Stimulated activated CD4-positive, alpha-beta T cell treated with anti-CD3 and anti-CD28 coated beads, TNF-alpha, amount 100 ng/mL, for 24 hours (primary cell): ENCODE results near the gene NDE1.

ENCODE experiments used
- DNase-seq, 3 experiments: peaks; one replicate each; pipeline ENCODE4 v3.0.0-alpha.2; 2020; ENCODE audit warnings: low read depth in 3 of 3

NDE1 gene

DNA sequence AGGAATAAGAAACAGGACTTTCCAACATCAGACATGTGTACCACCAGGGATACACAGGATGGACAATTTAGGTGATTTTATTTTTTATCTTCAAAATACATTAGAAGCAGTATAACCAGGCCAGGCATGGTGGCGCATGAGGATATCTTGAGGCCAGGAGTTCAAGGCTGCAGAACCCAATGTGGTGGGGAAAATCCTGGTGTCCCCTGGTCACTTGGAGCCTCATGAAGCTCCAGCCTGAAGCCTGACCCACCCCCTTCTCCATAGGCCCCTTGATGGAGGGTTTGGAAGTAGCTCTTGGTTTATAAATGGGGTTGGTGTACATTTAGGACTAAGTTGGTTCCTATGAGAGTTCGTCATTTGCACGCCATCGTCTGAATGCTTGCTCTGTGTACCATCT is 118.2 kb downstream of the NDE1 start:
- no peak for DNase-seq

DNA sequence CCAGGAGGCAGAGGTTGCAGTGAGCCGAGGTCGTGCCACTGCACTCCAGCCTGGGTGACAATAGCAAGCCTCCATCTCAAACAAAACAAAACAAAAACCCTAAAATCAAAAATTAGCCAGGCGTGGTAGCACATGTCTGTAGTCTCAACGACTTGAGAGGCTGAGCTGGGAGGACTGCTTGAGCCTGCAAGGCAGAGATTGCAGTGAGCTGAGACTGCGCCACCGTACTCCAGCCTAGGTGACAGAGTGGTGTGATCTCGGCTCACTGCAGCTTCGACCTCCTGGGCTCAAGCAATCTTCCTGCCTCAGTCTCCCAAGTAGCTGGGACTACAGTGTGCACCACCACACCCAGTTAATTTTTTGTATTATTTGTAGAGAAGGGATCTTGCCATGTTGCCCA is 119.2 kb downstream of the NDE1 start:
- DNase-seq: no peak

DNA sequence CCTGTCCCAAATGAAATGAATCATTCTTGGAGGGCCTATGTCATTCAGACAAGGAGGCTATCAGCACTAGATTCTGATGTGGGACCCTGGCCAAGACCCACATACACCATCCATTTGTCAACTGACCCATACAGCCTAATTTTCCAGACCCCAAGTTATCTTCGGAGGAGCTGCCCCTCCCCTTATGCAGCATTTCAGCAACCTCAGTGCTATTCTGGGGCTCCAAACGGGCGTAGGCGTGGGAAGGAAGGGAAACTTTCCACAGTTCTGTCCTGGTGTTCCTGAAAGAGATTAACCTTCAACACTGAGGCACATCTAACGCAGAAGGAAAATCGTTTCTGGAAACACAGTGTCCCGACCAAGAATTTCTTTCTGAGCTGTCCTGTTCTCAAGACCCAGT is 120.1 kb downstream of the NDE1 start:
- no peak for DNase-seq

DNA sequence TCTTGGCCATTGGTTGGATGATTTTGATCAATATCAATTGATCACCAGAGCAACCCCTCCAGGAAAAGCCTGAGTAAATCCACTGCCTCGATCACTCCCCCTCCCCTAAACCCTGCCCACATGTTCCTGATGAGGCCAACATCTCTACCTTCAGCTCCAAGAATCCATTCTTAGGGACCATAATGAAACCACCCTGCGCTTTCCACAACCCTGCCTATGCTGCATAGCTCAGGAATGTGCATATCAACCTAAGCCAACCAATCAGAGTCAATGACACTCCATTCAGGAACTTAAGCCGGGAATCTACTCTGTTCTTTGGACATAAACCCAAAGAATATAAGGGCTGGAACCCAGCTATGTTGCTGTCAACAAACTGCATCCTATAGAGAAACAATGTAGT is 120.5 kb downstream of the NDE1 start:
- DNase-seq: no peak

DNA sequence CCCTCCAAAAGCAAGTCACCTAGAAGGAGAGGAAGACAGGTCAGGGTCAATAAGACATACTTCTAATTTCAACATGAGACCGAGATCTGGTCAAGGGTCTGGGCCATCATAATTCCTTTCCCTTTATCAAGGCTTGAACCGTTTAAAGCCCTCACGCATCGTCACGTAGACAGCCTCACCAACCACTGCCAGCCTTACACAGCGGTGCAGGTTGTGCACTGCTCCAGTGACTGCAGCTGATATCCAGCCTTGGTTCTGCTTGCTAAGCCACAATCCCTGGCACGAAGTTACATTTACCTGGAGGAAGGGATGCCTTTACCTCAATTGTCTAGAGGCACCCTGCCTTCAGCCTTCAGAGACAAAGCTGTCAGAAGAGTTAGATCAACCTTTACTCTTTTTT is 121.6 kb downstream of the NDE1 start:
- DNase-seq: no peak

DNA sequence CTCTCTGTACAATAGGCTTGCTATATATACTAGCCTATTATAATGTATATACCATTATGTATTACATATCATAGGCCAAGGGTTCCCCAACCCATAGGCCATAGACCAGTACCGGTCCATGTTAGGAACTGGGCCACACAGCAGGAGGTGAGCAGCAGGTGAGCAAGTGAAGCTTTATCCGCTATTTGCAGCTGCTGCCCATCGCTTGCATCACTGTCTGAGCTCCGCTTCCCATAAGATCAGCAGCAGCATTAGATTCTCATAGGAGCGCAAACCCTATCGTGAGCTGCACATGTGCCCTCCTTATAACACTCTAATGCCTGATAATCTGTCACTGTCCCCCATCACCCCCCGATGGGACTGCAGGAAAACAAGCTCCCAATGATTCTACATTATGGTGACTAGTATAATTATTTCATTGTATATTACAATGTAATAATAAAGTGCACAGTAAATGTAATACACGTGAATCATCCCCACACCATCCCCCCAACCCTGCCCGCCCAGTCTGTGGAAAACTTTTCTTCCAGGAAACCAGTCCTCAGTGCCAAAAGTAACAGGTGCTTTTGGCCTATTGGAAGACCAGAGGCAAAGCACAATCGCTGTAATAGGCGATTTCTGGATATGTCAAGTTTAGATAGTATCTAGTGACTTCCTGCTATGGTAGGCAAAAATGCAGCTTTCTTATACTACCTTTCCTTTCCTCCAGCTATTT is 122.7 kb downstream of the NDE1 start:
- no peak for DNase-seq

DNA sequence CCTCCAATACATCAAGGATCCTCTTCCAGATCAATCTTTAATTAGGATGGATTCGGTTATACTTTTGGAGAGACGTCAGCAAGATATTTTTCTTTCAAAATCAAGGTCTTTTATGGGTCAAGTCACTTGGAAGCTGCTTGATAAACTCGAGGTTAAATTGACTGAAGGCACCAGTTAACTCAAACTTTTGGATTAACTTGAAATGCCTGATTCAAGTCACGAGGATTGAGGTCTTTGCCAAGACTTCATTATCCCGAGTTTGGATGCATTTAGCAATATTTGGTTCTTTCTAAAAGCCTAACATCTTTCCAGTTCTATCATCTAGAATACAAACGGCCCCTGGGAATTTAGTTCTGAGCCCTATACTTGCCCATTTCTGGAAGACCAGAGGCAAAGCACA is 123.9 kb downstream of the NDE1 start:
- DNase-seq: no peak

DNA sequence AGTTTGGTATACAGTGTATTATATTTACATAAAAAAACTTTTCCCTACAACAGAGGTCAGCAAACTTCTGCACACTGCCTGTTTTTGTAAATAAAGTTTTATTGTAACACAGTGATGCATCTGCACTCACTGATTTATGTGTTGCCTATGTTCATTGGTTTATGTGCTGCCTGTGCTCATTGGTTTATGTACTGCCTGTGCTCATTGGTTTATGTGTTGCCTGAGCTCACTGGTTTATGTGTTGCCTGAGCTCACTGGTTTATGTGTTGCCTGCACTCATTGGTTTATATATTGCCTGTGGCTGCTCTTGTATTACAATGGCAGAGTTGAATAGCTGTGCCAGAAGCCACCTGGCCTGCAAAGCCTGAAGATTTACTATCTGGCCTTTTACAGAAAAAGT is 125.2 kb downstream of the NDE1 start:
- DNase-seq: no peak

DNA sequence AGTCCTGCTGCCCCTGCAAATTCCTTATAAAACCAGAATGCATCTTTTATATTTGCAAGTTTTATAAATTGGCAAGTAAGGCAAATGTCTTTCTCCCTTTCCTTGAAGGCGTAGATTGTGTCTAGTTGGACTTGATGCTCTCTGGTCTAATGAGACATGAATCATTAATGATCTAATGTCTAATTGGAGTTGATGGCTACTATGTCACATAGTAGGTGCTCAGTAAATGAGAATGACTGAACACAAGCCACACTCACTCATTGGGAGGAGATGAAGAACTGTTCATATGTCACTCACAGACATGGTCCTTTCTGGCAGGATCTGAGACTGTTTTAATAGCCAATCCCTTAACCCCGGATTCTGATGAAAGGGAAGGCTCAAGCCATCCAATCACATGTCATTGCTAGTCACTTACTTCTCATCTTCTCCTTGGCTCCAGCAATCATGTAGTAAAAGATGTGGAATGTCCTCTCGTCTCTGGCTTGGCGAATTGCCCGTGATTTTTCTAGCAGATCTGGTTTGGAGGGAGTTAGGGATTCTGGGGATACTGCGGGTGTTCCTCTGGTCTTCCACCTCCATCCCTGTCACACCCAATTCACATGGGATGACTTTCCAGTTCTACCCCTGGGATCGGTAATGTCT is 125.7 kb downstream of the NDE1 start:
- no peak for DNase-seq
